T-helper 2 cell treated with Interferon-gamma antibody and Interleukin-4, amounts not matched to agents 5 μg/mL and 100 μg/mL, for 36 hours (primary cell): ENCODE data around the gene SST.

Experiments
- DNase-seq: peaks from one replicate; pipeline ENCODE4 v3.0.0; 2021; ENCODE audit warnings: low spot score
- H3K27ac Mint-ChIP-seq: one replicate; pipeline ENCODE4 v1.8.0; 2021; ENCODE audit warnings: mild to moderate bottlenecking, mixed read lengths
- H3K27me3 Mint-ChIP-seq: one replicate; pipeline ENCODE4 v1.8.0; 2021; ENCODE audit warnings: low read depth, mixed read lengths
- H3K36me3 Mint-ChIP-seq: one replicate; pipeline ENCODE4 v1.8.0; 2021; ENCODE audit warnings: low read depth, mixed read lengths
- H3K4me1 Mint-ChIP-seq: one replicate; pipeline ENCODE4 v1.8.0; 2021; ENCODE audit warnings: low read depth, mixed read lengths
- H3K4me3 Mint-ChIP-seq: one replicate; pipeline ENCODE4 v1.8.0; 2022; ENCODE audit warnings: mild to moderate bottlenecking, moderate library complexity, mixed read lengths
- H3K9me3 Mint-ChIP-seq: one replicate; pipeline ENCODE4 v1.8.0; 2021; ENCODE audit warnings: mixed read lengths

The SST gene

GRCh38 chr3:187630404-187630803 lies 39.8 kb downstream of the SST start:
- Mint-ChIP-seq H3K27ac (no peak overlapping the region), H3K4me1 (no peaks in the 10 kb centered on the region), H3K36me3 (no peaks in the 10 kb centered on the region), H3K27me3 (peaks cover 18% of the 10 kb centered on the region), H3K4me3 (no peak overlapping the region), H3K9me3 (peaks cover 3% of the 10 kb centered on the region)
- no peak for DNase-seq

- no peaks in the 10 kb centered on the region for H3K36me3 Mint-ChIP-seq
- H3K27me3 Mint-ChIP-seq, result peaks cover 18% of the 10 kb centered on the region
- DNase-seq, result no peak
Observed at GRCh38 chr3:187629711-187630110, 40.5 kb downstream of the SST start.

GRCh38 chr3:187628169-187628568 lies 42.0 kb downstream of the SST start:
- no peak for DNase-seq
- Mint-ChIP-seq H3K27me3 (peaks cover 17% of the 10 kb centered on the region), H3K27ac (no peak overlapping the region), H3K36me3 (no peaks in the 10 kb centered on the region), H3K9me3 (no peaks in the 10 kb centered on the region), H3K4me3 (no peak overlapping the region), H3K4me1 (no peaks in the 10 kb centered on the region)

More at GRCh38 chr3:187629711-187630110, 40.5 kb downstream of the SST start:
- H3K9me3 Mint-ChIP-seq, result no peaks in the 10 kb centered on the region
- H3K4me1 Mint-ChIP-seq, result no peaks in the 10 kb centered on the region
- H3K4me3 Mint-ChIP-seq, result no peak overlapping the region
- no peak overlapping the region for H3K27ac Mint-ChIP-seq

GRCh38 chr3:187626581-187626980 lies 43.6 kb downstream of the SST start:
- Mint-ChIP-seq H3K4me3 (no peak overlapping the region), H3K27ac (no peak overlapping the region), H3K27me3 (peaks cover 14% of the 10 kb centered on the region), H3K36me3 (no peaks in the 10 kb centered on the region), H3K4me1 (no peaks in the 10 kb centered on the region), H3K9me3 (no peaks in the 10 kb centered on the region)
- no peak for DNase-seq

- no peaks in the 10 kb centered on the region for H3K36me3 Mint-ChIP-seq
- no peaks in the 10 kb centered on the region for H3K9me3 Mint-ChIP-seq
- no peak for DNase-seq
- no peaks in the 10 kb centered on the region for H3K4me1 Mint-ChIP-seq
- H3K27ac Mint-ChIP-seq, result no peak overlapping the region
- H3K4me3 Mint-ChIP-seq, result no peak overlapping the region
- H3K27me3 Mint-ChIP-seq, result peaks cover 23% of the 10 kb centered on the region
Observed at GRCh38 chr3:187624588-187624987, 45.6 kb downstream of the SST start.

GRCh38 chr3:187623285-187623814 lies 46.8 kb downstream of the SST start:
- Mint-ChIP-seq H3K9me3 (no peaks in the 10 kb centered on the region), H3K36me3 (no peaks in the 10 kb centered on the region), H3K27me3 (peaks cover 29% of the 10 kb centered on the region), H3K4me1 (no peaks in the 10 kb centered on the region), H3K27ac (no peak overlapping the region), H3K4me3 (no peak overlapping the region)
- no peak for DNase-seq

GRCh38 chr3:187621881-187622280 lies 48.3 kb downstream of the SST start:
- Mint-ChIP-seq H3K27me3 (peaks cover 27% of the 10 kb centered on the region), H3K4me1 (no peaks in the 10 kb centered on the region), H3K27ac (no peak overlapping the region), H3K36me3 (no peaks in the 10 kb centered on the region), H3K4me3 (no peak overlapping the region), H3K9me3 (no peaks in the 10 kb centered on the region)
- no peak for DNase-seq

GRCh38 chr3:187619461-187619860 lies 50.7 kb downstream of the SST start:
- Mint-ChIP-seq H3K36me3 (no peaks in the 10 kb centered on the region), H3K27me3 (peaks cover 34% of the 10 kb centered on the region), H3K4me1 (no peaks in the 10 kb centered on the region), H3K4me3 (no peak overlapping the region), H3K9me3 (no peaks in the 10 kb centered on the region), H3K27ac (no peak overlapping the region)
- no peak for DNase-seq
